Activated T-cell treated with anti-CD3 and anti-CD28 coated beads, Interleukin-2, amount 50 U/mL, for 48 hours (primary cell): Measurements from ENCODE around the gene KATNBL1.

Source experiments
- DNase-seq, 2 experiments: peaks; one replicate each; pipeline ENCODE4 v3.0.0-alpha.2; 2020

Gene KATNBL1, protein sequence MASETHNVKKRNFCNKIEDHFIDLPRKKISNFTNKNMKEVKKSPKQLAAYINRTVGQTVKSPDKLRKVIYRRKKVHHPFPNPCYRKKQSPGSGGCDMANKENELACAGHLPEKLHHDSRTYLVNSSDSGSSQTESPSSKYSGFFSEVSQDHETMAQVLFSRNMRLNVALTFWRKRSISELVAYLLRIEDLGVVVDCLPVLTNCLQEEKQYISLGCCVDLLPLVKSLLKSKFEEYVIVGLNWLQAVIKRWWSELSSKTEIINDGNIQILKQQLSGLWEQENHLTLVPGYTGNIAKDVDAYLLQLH

DNA sequence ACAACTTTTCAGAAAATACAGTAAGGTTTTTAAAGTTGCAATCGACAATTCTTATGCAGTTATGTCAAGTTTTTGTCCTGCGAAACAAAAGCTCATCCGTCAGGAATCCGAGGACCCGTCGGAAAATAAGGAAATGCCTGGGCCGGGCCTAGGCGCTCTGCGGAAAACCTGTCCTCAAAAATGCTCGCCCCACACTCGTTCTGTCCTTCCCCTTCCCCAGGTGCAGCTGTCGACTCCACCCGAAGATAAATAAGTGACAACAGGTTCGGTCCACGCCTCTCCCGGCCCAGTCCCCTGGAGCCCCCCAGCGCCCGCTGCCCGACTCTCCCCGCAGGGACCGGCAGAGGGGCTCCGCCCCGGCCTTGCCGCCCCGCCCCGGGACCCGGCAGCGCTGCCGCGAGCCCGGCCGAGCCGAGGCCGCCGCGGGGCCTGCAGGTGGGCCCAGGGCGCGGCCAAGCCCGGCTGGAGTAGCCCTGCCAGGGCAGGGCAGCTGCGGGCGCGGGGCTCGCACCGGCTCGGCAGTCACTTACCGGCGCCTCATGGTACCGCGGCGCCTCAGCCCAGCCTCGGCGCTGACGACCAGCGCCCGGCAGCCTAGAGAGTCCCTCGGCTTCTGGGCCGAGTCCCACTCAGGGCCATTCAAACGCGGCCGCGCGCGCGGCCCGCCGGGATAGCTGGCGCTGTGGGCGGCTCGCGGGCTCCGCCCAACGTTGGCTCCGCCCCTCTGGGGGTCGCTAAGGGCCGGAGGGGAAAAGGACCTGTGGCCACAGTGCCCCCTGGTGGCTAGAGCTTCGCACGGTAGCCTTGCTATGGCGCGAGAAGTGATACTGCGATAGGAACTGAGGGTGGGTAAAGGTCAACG is at the start of gene KATNBL1:
Gene KATNBL1 (minus strand): TSS at position 676 of the 862 bp plus-strand sequence. CDS start 46,420 bp downstream, outside the sequence.
- DNase-seq, result peak; percentile 99

DNA sequence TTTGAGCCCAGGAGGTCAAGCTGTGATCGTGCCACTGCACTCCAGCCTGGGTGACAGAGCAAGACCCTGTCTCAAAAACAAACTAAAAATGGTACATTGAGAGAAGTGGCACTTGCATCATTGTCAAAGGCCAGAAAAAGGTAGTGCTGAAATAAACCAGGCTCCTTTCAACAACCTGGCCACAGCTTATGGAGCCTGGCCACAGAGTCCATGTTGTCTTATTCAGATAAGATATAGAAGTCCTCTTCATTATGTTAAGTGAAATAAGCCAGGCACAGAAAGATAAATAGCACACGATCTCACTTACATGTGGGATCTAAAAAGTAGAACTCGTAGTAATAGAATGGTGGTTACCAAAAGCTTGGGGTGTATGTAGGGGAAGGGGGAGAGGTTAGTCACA is 49.7 kb upstream of the KATNBL1 start:
- no peak for DNase-seq

DNA sequence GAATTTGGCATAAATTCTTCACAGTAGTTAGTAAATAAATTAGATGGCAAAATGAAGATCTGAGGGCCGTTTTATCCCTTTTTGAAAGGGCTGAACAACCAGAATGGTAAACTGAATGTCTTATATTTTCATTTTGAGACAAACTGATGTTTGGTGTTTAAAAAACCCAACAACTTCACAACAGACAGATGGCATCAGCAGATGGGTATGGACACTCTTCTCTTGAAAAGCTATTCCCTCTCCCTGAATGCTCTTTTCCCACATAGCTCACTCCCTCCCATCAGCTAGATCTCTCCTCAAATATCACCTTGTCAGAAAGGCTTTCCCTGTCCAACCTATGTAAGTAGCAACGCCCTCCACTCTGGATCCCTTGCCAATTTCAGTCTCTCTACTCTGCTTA is 48.3 kb upstream of the KATNBL1 start:
- DNase-seq, result no peak

DNA sequence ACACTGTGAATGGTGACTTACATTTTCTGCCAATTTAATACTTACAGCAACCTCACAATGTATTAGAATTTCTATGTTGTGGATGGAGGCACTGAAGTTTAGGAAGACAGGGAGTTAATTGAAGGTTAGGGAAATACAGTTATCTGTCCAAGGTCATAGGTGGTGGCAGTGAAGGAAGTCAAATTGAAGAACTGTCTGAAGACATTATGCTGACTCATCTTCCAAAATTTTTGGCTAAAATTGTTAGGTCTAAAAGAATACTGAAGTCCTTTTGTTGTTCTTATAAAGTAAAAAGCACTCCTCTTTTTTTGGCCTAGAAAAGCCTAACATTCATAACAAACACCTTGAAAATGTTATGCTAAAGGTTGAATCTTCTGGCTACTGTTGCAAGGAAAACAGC is 42.6 kb upstream of the KATNBL1 start:
- DNase-seq, result no peak

DNA sequence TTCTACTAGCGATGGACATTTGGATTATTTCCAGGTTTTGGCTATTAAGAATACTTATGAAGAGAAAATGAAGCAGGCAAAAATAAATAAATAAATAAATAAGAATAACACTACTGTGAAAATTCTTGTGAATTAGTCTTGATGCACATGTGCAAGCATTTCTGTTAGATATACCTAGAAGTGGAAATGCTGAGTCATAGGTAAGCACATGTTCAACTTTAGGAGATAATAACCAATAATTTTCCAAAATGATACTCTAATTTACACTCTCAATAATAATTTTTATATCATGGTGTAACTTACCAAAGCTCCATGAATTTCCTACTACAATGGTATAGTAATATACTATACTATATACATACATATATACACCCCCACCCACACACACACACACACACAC is 38.3 kb upstream of the KATNBL1 start:
- DNase-seq, result no peak

DNA sequence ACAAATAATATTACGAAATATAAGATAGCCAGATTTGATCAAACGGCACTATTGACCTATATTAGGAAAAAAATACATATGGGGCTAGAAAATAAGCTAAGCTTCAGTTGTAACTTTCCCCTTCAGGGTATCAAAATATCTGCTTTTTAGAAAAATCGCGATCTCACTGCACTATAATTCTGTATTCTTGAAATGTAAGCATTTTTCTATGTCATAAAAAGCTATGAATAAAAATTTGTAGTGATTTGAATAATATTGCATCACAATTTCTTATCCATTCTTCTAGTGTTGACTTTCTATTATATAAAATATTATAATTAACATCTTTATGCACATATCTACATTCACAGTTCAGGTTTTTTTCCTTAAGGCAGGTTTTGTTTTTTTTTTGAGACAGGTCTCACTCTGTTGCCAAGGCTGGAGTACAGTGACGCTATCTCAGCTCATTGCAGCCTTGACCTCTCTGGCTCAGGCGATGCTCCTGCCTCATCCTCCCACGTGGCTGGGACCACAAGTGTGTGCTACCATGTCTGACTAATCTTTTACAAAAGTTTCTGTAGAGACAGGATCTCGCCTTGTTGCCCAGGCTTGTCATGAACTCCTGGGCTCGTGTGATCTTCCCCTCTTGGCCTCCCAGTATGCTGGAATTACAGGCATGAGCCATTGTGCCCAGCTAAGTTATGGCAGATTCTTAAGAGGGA is 36.5 kb upstream of the KATNBL1 start:
- DNase-seq, result peak in 1 of 2 experiments; percentile 49

DNA sequence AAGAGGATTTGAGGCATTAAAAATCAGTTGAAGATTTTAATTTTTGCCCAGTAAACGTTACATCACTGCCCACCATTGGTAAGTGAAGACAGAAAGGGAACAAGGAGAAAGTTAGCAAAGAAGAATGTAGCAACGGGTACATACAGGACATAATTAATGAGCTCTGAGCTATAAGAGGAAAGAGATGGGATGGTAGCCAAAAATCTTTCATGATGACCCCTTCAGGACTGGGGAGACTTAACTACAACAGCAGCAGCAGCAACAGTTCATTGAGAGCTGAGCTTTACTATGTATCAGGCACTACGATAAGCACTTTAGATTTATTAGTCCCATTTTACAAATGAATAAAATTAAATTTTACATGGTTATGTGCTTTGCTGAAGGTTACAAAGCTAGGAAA is 33.3 kb upstream of the KATNBL1 start:
- DNase-seq, result no peak

DNA sequence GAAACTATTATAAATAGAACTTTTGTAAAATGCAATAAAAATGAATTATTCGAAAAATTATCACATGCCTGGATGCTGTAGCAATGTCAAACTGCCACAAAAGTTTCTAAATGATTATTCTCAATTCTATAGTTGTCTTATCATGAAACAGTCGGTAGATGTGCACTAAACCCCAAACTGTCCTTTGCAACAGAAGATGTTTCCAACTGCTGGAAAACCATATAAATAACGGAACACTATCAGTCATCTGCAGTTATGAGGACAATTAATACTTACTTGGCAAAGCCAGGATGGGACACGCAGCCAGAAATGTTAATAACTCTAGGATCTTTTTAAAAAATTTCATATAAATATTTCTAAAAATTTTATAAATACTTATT is 32.4 kb upstream of the KATNBL1 start:
- no peak for DNase-seq

DNA sequence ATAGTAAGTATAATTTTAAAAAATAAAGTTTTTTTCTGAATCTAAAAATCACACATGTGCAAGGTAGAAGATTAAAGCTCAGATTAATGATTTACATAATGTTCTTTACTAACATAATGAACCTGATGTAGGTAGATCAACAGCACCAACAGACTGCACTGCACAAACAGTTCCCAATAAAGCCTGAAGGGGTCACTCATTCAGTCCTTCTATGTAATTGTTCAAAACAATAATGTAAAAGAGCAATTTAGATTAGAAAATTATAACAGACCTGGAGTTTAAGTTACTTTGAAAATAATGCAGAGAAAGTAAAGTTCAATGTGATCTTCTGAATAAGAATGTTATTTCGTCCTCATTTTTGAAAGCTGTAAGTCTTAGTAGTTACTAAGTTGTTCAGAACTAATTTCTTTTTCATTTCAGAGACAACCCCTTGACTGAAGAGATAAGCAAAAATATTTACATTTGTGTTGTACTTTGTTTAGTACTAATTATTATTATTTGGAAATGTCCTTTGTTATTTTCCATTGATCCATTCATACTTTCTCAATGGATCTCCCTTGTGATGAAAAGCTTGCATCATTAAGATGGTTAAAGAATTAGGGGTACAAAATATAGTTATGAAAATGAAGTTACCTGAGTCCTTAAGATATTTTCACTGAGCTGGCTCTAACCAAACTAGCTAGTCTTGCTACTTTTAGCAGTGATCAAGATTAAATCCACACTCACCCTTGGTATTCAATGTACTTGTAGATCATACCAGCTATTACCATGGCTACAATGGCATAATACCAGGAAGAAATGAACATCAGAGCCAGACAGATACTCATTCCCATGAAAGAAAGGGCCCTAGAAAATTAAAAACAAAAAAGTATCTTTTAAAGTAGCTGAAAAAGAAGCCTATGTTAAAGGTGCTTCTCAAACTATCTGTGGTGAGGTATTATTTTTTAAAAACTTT is 31.8 kb upstream of the KATNBL1 start:
- no peak for DNase-seq

DNA sequence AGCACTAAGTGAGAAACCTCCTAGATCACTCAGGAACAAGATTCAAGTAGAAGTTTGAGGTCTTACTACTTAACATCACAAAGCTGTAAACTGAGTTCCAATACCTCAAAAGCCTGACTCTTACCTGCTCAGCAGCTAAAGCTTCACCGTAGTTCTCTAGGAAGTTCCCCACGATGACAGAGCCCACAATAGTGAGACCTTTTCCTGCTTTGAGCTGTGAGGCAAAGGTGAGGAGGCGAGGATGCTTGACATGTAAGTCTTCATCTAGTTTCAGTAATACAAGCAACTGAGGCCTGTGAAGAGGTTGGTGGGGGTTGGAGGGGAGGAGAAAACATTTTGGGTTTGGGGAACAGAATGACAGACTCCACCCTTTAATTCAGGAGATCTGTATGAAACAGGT is 30.6 kb upstream of the KATNBL1 start:
- peak in 1 of 2 experiments; percentile 42 for DNase-seq

DNA sequence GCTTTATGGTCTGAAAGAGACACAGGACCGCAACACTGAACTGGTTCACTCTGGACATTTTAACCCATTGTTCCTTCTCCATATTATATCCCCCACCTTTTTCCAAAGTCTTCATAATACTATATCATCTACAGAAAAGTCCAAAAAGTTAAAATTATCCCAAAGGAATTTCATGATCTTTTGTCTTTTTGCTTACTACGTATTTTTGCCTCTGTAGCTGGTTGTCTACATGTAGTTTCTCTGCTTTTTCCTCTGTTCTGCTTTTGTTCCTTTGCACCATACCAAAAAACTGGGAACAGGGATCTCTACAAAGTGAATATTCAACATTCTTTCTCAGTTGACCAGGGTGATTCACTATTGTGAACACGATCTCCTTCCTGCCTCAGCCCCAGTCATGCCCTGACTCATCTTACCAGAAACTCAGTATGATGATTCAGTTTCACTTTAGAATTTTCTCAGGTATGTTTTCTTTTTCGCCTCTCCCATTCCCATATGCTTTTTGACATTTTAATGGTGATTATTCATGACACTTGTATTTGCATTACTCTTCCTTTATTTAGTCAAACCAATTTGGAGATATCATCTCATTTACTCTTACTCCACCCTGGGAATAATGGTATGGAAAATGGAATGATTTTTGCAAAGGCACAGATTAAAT is 29.4 kb upstream of the KATNBL1 start:
- DNase-seq, result peak in 1 of 2 experiments; percentile 41

DNA sequence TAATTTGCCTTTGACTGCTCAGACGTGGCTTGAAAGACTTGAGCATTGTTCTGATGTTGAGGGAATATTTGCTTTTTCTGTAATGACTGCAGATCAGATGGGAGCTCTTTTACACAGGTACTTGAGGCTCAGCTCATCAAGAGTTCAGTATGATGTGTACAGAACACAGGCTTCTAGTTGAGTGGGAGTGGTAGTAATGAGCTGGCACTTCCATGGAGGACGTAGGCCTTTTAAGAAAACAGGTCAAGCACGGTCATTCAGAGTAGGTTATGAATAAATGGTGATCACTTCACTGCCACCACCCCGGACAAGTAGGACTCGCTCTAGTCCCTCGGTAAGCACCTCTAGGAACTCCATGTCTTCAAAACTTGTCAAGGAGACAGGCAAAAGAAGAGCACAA is 23.7 kb upstream of the KATNBL1 start:
- DNase-seq, result no peak

DNA sequence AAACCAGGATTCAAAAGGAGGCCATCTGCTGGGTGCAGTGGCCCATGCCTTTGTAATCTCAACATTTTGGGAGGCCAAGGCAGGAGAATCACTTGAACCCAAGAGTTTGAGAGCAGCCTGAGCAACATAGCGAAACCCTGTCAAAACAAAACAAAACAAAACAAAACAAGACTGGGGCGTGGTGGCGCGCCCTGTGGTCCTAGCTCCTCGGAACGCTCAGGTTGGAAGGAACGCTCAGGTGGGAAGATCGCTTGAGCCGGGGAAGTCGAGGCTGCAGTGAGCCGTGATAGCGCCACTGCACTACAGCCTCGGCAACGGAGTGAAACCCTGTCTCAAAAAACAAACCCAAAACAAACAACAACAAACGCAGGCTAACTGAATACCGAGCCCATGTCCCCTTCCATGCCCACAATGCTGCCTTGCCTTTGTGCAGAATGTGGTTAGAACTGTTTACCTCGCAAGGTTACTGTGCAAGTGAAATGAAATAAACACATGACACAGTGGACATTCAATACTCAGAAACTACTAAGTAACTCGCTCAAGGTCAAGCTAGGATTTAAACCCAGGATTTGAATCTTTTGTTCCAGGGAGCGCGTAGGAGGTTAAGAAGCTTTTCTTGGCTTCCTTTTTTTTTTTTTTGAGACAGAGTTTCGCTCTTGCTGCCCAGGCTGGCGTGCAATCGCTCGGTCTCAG is 14.2 kb upstream of the KATNBL1 start:
- DNase-seq, result no peak

DNA sequence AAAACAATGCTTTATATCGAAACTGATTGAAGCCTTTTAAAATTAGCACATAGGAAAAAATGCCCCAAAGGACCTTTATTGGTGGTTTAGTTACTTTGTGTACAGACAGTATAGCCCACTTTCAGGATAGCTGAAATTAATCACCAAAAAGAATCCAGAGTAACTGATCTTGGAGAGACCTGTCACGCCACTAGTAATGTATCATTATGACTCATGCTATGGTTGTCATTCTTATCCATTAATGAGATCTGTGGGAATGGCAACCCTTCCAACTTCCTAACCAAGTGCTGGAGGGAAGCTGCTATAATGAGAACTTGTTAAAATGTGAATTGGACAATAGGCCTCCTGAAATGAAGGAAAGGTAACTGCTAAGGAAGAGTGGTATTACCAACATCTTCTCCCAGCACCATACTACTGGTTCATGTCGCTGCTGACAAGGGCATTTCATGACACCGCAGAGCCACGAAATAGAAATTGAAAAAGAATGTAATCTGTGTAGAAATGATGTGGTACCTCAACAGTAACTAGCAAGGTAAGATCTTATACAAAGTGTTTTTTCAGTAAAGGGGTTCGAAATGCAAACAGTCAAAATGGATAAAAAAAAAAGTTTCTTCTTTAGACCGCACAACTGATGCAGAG is 7.8 kb upstream of the KATNBL1 start:
- DNase-seq, result no peak

DNA sequence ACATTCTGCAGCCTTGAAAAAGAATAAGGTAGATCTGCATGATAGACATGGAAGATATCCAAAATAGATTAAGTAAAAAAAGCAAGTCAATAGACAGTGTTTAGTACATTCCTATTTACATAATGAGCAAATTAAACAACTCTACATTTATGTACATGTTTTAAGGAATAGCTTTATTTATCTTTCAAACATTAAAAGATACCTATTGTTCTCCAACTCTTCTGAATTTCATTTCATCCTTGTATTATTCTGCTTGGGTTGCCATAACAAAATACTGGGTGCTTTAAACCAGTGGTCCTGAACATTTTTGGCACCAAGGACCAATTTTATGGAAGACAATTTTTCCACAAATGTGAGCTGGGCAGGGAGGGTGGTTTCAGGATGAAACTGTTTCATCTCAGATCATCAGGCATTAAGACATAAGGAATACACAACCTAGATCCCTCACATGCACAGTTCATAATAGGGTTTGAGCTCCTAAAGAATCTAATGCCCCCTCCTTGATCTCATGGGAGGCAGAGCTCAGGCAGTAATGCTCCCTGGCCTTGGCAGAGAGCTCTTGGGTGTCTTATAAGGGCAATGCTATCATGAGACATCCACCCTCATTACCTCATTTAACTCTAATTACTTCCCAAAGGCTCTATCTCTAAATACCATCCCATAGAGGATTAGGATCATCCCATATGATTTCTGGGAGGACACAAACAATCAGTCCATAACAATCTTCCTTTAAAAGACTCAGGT is 6.8 kb upstream of the KATNBL1 start:
- DNase-seq, result no peak

DNA sequence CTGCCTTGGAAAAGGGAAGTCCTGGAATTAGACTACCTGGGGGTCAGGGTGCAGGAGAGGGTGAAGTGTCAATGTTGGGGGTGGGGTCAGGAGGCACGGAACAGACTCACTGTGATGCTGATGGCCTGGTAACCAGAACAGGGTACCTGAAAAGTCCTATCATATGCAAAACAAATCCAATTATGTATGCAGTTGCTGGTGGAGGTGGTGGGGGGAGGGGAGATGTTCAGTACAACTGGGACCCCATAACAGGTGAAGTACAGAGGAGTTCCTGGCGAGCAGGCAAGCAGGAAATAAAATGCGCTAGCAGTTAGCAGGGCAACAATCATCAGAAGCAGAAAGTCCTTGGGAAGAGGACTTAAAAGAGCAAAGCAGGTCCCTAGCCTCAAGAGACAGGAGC is 4.2 kb upstream of the KATNBL1 start:
- no peak for DNase-seq

DNA sequence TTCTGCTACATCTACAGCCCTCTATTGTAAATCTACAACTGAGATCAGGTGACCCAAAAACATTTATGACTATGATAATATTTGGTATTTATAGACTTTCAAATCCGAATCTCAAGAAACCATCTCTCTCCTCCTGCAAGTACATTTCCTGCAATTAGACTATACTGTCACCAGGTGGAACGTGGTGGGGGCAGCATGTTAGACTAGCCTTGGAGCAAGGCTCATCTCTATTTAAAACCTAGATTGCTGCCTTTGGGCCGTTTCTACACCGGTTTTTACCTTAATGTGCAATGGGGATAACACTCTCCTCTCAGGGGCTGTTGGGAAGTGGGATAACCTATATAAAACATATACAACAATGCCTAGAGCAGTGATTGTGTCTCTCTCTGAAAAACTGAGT is 3.8 kb upstream of the KATNBL1 start:
- DNase-seq, result no peak

DNA sequence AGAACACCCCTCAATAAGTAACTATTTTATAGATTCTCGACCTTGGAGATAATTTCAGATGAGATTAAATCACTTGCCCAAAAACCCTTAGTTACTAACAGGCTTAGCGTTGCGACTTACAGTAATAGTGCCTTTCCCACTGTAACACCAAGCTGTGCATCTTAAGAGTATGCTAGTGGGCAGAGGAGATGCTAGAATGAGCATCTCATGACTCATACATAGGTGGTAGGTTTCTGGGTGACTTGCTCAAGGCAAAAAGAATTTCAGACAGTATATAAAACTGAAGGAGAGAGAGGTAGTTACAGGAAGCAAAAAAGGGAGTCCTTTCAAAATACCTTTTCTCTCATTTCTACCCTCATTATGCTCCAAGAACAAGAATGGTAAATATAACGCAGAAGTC is 3.9 kb downstream of the KATNBL1 start:
- DNase-seq, result no peak

DNA sequence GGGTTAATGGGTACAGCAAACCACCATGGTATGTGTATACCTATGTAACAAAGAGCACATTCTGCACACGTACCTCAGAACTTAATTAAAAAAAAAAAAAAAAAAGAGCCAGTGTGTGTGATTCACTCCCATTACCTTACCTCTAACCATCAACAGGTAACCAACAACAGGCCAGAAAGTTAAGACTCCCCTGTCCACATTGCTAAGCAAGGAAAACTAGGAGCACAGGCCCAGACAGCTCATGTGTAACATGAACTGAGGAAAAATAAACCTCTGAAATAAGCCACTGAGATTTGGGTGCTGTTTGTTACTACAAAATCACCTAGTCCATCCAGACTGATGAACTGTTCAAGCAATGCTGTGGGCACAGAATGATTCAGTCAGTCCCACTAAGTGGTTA is 6.0 kb downstream of the KATNBL1 start:
- DNase-seq, result no peak

DNA sequence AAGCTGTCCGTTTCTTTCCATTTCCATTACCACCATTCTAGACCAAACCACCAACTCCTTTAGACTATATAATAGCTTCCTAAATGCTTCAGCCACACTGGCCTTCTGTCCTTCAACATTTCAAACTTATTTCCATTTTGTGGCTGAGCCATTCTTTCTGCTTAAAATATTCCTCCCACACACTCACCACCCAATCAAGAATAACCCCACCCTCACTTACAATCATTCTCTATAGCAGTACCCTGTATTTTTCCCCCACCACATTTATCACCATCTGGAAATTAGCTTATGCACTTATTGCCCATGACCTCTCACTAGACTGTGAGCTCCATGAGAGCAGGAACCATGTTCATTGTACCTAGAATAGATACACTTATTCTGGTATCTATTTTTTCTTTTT is 6.6 kb downstream of the KATNBL1 start:
- no peak for DNase-seq
